Cardiac muscle cell (in vitro differentiated cells and primary cell): ENCODE data around the gene CLTB. TPM values are rescaled to one million over a fixed set of nuclear protein-coding genes. Genes with fewer than 3 reads are reported as not detected.
"Not testable (repeated sequence)": the region's sequence is repeated elsewhere in the genome, so short reads cannot be mapped to it uniquely, and the experiment has no call there.

Source experiments
- DNase-seq, 2 donors: peaks; one replicate each; pipeline versions ENCODE4 v3.0.0 to v3.0.0-alpha.2; 2010 to 2017; ENCODE audit warnings: low read depth in 1 of 2, low spot score in 1 of 2
- H3K27ac ChIP-seq: fragments of 200-600 bp; sonication (generic); 2 replicates; pipeline ENCODE4 v1.5.1; 2016
- H3K27me3 ChIP-seq: fragments of 200-600 bp; sonication (generic); 2 replicates; pipeline ENCODE4 v1.6.0; 2016; ENCODE audit warnings: control low read depth
- H3K36me3 ChIP-seq: fragments of 200-600 bp; sonication (generic); 2 replicates; pipeline ENCODE4 v1.5.1; 2016; ENCODE audit warnings: control low read depth
- H3K4me1 ChIP-seq: fragments of 200-600 bp; sonication (generic); 2 replicates; pipeline ENCODE4 v1.8.1; 2017; ENCODE audit warnings: low read depth, mild to moderate bottlenecking, mixed run types
- H3K4me3 ChIP-seq: fragments of 200-600 bp; sonication (generic); 2 replicates; pipeline ENCODE4 v1.5.1; 2016; ENCODE audit warnings: mild to moderate bottlenecking
- H3K9me3 ChIP-seq: fragments of 200-600 bp; sonication (generic); 2 replicates; pipeline ENCODE4 v1.5.1; 2017; ENCODE audit warnings: low read depth, mild to moderate bottlenecking, control low read depth
- polyA plus RNA-seq: library from polyadenylated mRNA; unstranded; fragments of >200 nt; fragmentation: Nextera tagmentation; extraction: Ambion mirVana; gene quantifications from 2 replicates; pipeline ENCODE4 v1.2.1, GENCODE V29; 2016
- total RNA-seq: library from RNA; depleted of rRNA; stranded (reverse); fragments of >200 nt; gene quantifications from 2 replicates; pipeline ENCODE4 v1.2.3, GENCODE V29; 2016
- TF ChIP-seq, protein P1 (sequence below): IDR thresholded peaks from 2 replicates; pipeline ENCODE4 v1.5.1; 2012; ENCODE audit warnings: low read depth, mild to moderate bottlenecking, low read length

Gene CLTB
- total and polyA plus RNA-seq, 2 experiments from 2014 or later, result 187 to 222 TPM

GRCh38 chr5:176446028-176446665 is 29.8 kb upstream of the CLTB start:
- TF ChIP-seq, protein P1, sequence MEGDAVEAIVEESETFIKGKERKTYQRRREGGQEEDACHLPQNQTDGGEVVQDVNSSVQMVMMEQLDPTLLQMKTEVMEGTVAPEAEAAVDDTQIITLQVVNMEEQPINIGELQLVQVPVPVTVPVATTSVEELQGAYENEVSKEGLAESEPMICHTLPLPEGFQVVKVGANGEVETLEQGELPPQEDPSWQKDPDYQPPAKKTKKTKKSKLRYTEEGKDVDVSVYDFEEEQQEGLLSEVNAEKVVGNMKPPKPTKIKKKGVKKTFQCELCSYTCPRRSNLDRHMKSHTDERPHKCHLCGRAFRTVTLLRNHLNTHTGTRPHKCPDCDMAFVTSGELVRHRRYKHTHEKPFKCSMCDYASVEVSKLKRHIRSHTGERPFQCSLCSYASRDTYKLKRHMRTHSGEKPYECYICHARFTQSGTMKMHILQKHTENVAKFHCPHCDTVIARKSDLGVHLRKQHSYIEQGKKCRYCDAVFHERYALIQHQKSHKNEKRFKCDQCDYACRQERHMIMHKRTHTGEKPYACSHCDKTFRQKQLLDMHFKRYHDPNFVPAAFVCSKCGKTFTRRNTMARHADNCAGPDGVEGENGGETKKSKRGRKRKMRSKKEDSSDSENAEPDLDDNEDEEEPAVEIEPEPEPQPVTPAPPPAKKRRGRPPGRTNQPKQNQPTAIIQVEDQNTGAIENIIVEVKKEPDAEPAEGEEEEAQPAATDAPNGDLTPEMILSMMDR, result no peak

GRCh38 chr5:176444742-176445141 is 28.4 kb upstream of the CLTB start:
- no peaks in the 10 kb centered on the region for H3K36me3 ChIP-seq
- H3K4me3 ChIP-seq, result no peak overlapping the region
- H3K27ac ChIP-seq, result no peak overlapping the region
- H3K4me1 ChIP-seq, result peaks cover 22% of the 10 kb centered on the region
- TF ChIP-seq, protein P1, result no peak
- no peak for DNase-seq
- H3K9me3 ChIP-seq, result no peaks in the 10 kb centered on the region
- no peaks in the 10 kb centered on the region for H3K27me3 ChIP-seq

More at GRCh38 chr5:176446028-176446665, 29.8 kb upstream of the CLTB start:
- Histone ChIP-seq H3K9me3 (no peaks in the 10 kb centered on the region), H3K27me3 (no peaks in the 10 kb centered on the region), H3K4me1 (peaks cover 19% of the 10 kb centered on the region), H3K27ac (no peak overlapping the region), H3K4me3 (no peak overlapping the region), H3K36me3 (no peaks in the 10 kb centered on the region)
- no peak for DNase-seq

GRCh38 chr5:176442911-176443310 is 26.6 kb upstream of the CLTB start:
- not testable (repeated sequence) for H3K9me3 ChIP-seq, H3K36me3 ChIP-seq, DNase-seq, H3K4me3 ChIP-seq, H3K27ac ChIP-seq, H3K27me3 ChIP-seq
- H3K4me1 ChIP-seq, result peaks cover 16% of the 10 kb centered on the region

DNA sequence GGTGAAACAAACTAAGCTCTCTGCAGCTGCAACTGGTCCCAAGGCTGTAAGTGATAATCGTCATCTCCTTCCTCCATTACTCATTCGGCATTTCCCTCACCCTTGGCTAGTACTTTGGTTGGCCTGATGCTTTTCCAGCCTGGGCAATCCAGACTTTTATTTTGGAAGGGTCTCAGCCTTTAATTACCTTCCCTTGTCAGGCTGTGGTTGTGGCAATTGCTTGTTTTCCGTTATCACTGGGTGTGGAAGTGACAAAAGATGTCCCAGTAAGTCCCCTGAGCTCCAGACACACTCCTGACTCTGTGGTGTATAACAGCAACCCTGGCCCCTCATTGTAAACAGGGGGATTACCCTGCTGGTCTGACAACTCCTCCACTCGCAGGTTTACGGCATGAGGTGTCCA is 25.6 kb upstream of the CLTB start:
- no peaks in the 10 kb centered on the region for H3K27me3 ChIP-seq
- no peak overlapping the region for H3K4me3 ChIP-seq
- TF ChIP-seq, protein P1, result no peak
- H3K9me3 ChIP-seq, result no peaks in the 10 kb centered on the region
- peak in 1 of 2 donors; percentile 45 for DNase-seq
- H3K27ac ChIP-seq, result no peak overlapping the region
- H3K4me1 ChIP-seq, result peaks cover 14% of the 10 kb centered on the region
- no peaks in the 10 kb centered on the region for H3K36me3 ChIP-seq

GRCh38 chr5:176440927-176441706 is 24.8 kb upstream of the CLTB start:
- H3K36me3 ChIP-seq, result no peaks in the 10 kb centered on the region
- peak in 1 of 2 donors; percentile 22 for DNase-seq
- H3K27ac ChIP-seq, result no peak overlapping the region
- no peaks in the 10 kb centered on the region for H3K27me3 ChIP-seq
- H3K4me3 ChIP-seq, result no peak overlapping the region
- TF ChIP-seq, protein P1, result no peak
- H3K9me3 ChIP-seq, result no peaks in the 10 kb centered on the region
- peaks cover 11% of the 10 kb centered on the region for H3K4me1 ChIP-seq
